HAP-1 (cell line): Measurements from ENCODE around the gene LAMB1.
"Not testable (repeated sequence)": the region's sequence is repeated elsewhere in the genome, so short reads cannot be mapped to it uniquely, and the experiment has no call there.

Experiments used
- DNase-seq, 2 experiments: peaks; one replicate each; pipeline ENCODE4 v3.0.0-alpha.2; 2016 to 2020; ENCODE audit warnings: low spot score in 2 of 2
- H3K27me3 ChIP-seq: fragments of 250-450 bp; sonication (Bioruptor Pico); 2 replicates; pipeline ENCODE4 v1.5.1; 2020; ENCODE audit warnings: low read depth, mild to moderate bottlenecking, moderate library complexity
- H3K36me3 ChIP-seq: fragments of 250-450 bp; sonication (Bioruptor Pico); replicated peaks from 2 replicates; pipeline ENCODE4 v1.5.1; 2020; ENCODE audit warnings: mild to moderate bottlenecking
- H3K4me1 ChIP-seq: fragments of 250-450 bp; sonication (Bioruptor Pico); 2 replicates; pipeline ENCODE4 v1.5.1; 2020; ENCODE audit warnings: mild to moderate bottlenecking
- H3K4me3 ChIP-seq: fragments of 250-450 bp; sonication (Bioruptor Pico); 2 replicates; pipeline ENCODE4 v1.5.1; 2020; ENCODE audit warnings: mild to moderate bottlenecking, moderate library complexity
- H3K9me3 ChIP-seq: fragments of 250-450 bp; sonication (Bioruptor Pico); 2 replicates; pipeline ENCODE4 v1.5.1; 2020; ENCODE audit warnings: mild to moderate bottlenecking, moderate library complexity
- in situ Hi-C: fragments of 300-500 bp; cut with MboI; formaldehyde crosslinking; loops from 3 replicates; pipeline ENCODE4 v1.14.3; 2020; ENCODE audit warnings: low sequenced_read_pairs, inconsistent platforms, mixed read lengths

Gene LAMB1

GRCh38 chr7:107887827-107888226 is 115.1 kb downstream of the LAMB1 start:
- H3K9me3 ChIP-seq, DNase-seq, H3K4me3 ChIP-seq, in situ Hi-C loops, H3K36me3 ChIP-seq: not testable (repeated sequence)
- H3K27me3 ChIP-seq, result peaks cover 11% of the 10 kb centered on the region
- peaks cover 17% of the 10 kb centered on the region for H3K4me1 ChIP-seq

DNA sequence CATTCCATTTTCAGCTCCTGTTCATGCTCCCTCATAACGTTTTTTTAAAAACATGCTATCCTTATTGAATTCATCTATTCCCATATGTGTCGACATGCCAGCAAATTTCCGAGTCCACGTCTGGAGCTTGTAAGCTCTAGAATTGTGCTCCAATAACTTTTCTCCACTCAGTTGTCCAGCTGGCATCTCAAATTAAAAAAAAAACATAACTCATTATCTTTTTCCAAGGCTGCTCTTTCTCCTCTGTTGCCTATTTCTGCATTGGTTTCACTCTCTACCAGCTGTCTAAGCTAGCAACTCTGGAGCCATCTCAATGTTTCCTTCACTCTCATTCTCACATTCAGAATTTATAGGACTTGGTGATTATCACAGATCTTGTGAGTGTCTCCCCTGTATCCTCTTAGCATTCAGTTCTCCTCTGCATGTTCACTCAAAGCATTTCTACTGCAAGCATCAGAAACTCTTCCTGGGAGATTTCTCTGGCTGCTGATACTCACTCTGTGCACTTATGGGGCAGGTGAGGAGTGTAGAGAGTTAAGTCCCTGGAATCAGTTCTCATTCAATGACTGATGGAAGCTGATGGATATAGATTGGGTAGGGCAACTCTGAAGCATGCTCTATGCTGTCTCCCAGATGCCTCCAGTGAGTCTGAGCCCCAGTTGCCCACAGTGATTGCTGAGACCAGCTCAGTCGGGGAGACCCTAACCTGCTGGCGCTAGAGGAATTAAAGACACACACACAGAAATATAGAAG is 118.7 kb downstream of the LAMB1 start:
- Histone ChIP-seq H3K9me3 (no peaks in the 10 kb centered on the region), H3K4me3 (no peak overlapping the region), H3K4me1 (no peaks in the 10 kb centered on the region), H3K27me3 (peaks cover 11% of the 10 kb centered on the region), H3K36me3 (no peaks in the 10 kb centered on the region)
- DNase-seq, result no peak
- in situ Hi-C loops, result no loop called here

DNA sequence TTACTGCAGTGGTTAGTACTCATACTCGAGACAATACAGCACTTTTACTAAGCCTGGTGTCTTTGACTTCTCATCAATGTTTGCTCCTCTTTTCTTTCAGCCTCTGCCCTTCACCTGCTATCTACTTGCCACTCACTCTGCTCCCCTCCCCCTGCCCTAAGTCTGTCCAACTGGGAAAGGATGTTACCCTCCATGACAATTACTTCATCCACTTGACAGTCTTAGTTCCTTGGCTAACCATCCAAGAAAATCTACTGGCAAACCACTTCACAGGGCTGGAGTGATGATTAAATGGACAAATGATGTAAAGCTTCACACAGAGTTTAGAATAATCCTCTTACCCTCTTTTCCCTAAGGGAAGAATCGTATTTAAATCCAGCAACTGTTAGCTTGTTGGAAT is 120.2 kb downstream of the LAMB1 start:
- Histone ChIP-seq H3K36me3 (no peaks in the 10 kb centered on the region), H3K4me3 (no peak overlapping the region), H3K9me3 (no peaks in the 10 kb centered on the region), H3K27me3 (peaks cover 11% of the 10 kb centered on the region), H3K4me1 (no peaks in the 10 kb centered on the region)
- in situ Hi-C loops, result no loop called here
- no peak for DNase-seq

- H3K4me1 ChIP-seq, result no peaks in the 10 kb centered on the region
- DNase-seq, result peak; percentile 54 to 66
- no peaks in the 10 kb centered on the region for H3K9me3 ChIP-seq
- no peak overlapping the region for H3K4me3 ChIP-seq
- no peaks in the 10 kb centered on the region for H3K36me3 ChIP-seq
- peaks cover 8% of the 10 kb centered on the region for H3K27me3 ChIP-seq
- in situ Hi-C loops, result loop anchor here (10.0 kb wide), 2 partner anchors 135 to 425 kb away; partner anchors contain the start of gene CBLL1
These were observed 123.4 kb downstream of the LAMB1 start for GRCh38 chr7:107879400-107880035.

DNA sequence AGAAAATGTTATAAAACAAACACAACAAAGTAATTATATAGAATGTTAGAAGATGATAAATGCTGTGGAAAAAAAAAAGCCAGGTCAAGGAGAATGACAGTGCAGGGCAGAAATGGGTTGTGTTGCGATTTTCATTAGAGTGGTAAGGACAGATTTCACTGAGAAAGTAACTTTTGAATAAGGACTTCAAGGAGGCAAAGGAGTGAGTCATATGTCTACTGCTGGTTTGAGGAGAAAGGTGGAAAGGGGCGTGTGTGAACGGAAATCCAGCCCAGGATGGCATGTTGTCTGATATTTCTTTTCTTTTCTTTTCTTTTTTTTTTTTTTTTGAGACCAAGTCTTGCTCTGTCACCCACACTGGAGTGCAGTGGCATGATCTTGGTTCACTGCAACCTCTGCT is 124.3 kb downstream of the LAMB1 start:
- no peak for DNase-seq
- Histone ChIP-seq H3K27me3 (peaks cover 8% of the 10 kb centered on the region), H3K4me1 (no peaks in the 10 kb centered on the region), H3K9me3 (no peaks in the 10 kb centered on the region), H3K4me3 (no peak overlapping the region), H3K36me3 (no peaks in the 10 kb centered on the region)
- in situ Hi-C loops, result loop anchor here (10.0 kb wide), 2 partner anchors 134 to 424 kb away; partner anchors contain the start of gene CBLL1

DNA sequence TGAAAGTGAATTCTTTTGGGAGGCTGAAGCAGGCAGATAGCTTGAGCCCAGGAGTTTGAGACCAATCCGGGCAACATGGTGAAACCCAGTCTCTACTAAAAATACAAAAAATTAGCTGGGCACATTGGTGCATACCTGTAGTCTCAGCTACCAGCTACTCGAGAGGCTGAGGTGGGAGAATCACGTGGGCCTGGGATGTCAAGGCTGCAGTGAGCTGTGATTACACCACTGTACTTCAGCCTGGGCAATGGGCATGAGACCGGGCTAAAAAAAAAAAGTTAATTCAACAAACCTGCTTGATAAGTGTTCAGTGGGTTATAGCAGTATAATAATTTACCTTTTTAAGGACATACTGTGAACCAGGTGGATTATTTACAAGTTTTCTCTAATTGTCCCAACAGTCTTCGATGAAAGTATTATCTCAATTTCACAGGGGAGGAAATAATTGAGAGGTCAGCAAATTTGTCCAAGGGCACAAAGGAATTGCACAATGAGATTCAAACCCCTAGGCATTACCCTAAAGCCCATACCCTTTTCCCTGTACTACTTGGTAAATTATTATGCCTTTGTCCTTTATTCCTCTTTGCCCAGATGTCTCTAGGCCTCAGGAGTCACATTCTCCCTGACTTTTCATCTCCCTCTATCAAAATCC is 125.1 kb downstream of the LAMB1 start:
- H3K4me3 ChIP-seq, result no peak overlapping the region
- no peaks in the 10 kb centered on the region for H3K36me3 ChIP-seq
- DNase-seq, result no peak
- in situ Hi-C loops, result loop anchor here (10.0 kb wide), 2 partner anchors 133 to 423 kb away; partner anchors contain the start of gene CBLL1
- H3K9me3 ChIP-seq, result no peaks in the 10 kb centered on the region
- peaks cover 8% of the 10 kb centered on the region for H3K27me3 ChIP-seq
- H3K4me1 ChIP-seq, result no peaks in the 10 kb centered on the region

DNA sequence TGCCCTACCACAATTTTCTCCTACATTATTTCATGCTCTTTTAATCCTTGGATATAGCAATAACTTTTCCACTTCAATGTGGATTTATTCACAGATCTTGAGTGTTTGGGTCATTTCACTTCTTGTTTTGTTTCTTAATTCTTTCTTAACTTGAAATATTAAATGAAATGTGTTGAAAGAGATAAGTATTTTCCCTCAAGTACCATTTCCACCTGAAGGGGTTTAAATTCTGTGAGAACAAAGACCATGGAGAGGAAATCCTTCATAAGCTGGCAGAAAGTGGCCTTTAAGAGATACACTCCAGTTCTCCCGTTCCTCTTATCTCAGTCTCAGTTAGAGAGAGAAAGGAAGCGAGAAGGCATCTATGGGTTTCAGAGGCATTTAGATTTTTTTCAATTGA is 126.0 kb downstream of the LAMB1 start:
- peaks cover 10% of the 10 kb centered on the region for H3K27me3 ChIP-seq
- H3K36me3 ChIP-seq, result no peaks in the 10 kb centered on the region
- no peak overlapping the region for H3K4me3 ChIP-seq
- no peaks in the 10 kb centered on the region for H3K9me3 ChIP-seq
- no peak for DNase-seq
- in situ Hi-C loops, result loop anchor here (10.0 kb wide), 2 partner anchors 132 to 422 kb away; partner anchors contain the start of gene CBLL1
- H3K4me1 ChIP-seq, result no peaks in the 10 kb centered on the region

- H3K27me3 ChIP-seq, result peaks cover 10% of the 10 kb centered on the region
- in situ Hi-C loops, result loop anchor here (10.0 to 25.0 kb wide), 3 partner anchors 130 to 688 kb away; partner anchors contain the start of gene CBLL1
- DNase-seq, result peak; percentile 64 to 79
These were observed 128.1 kb downstream of the LAMB1 start for GRCh38 chr7:107874605-107875446.

DNA sequence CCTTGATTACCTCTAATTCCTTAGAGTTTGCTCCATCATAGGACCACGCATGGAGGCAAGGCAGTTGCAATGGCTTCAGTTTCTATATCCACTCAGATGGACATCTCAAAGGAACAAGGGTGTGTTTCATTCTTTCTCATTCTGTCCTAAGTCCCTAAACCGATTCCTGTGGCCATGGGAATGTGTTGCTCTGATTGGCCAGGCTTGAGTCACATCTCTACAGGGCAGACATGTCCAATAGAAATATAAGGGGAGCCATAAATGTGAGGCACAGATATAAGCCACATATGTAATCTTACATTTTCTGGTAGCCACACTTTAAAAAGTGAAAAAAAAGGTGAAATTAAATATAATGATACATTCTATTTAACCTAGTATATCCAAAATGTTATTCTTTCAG is 128.8 kb downstream of the LAMB1 start:
- in situ Hi-C loops, result loop anchor here (10.0 to 25.0 kb wide), 3 partner anchors 129 to 687 kb away; partner anchors contain the start of gene CBLL1
- no peak overlapping the region for H3K4me3 ChIP-seq
- H3K27me3 ChIP-seq, result peaks cover 10% of the 10 kb centered on the region
- H3K9me3 ChIP-seq, result no peaks in the 10 kb centered on the region
- H3K4me1 ChIP-seq, result no peaks in the 10 kb centered on the region
- no peak for DNase-seq
- H3K36me3 ChIP-seq, result no peaks in the 10 kb centered on the region

More at GRCh38 chr7:107874605-107875446, 128.1 kb downstream of the LAMB1 start:
- Histone ChIP-seq H3K4me1 (no peaks in the 10 kb centered on the region), H3K36me3 (no peaks in the 10 kb centered on the region), H3K4me3 (no peak overlapping the region), H3K9me3 (no peaks in the 10 kb centered on the region)
